Measurements from ENCODE around the gene ARFRP1.

GRCh38 chr20:63675681-63676368 is 32.0 kb downstream of the ARFRP1 start:
- TF ChIP-seq, protein P1, sequence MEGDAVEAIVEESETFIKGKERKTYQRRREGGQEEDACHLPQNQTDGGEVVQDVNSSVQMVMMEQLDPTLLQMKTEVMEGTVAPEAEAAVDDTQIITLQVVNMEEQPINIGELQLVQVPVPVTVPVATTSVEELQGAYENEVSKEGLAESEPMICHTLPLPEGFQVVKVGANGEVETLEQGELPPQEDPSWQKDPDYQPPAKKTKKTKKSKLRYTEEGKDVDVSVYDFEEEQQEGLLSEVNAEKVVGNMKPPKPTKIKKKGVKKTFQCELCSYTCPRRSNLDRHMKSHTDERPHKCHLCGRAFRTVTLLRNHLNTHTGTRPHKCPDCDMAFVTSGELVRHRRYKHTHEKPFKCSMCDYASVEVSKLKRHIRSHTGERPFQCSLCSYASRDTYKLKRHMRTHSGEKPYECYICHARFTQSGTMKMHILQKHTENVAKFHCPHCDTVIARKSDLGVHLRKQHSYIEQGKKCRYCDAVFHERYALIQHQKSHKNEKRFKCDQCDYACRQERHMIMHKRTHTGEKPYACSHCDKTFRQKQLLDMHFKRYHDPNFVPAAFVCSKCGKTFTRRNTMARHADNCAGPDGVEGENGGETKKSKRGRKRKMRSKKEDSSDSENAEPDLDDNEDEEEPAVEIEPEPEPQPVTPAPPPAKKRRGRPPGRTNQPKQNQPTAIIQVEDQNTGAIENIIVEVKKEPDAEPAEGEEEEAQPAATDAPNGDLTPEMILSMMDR (IDR thresholded peaks at IDR 0.05 in 8 of 11, conservative IDR thresholded peaks at IDR 0.05 in 3 of 11), result no peak
- TF ChIP-seq POLR2AphosphoS5 (IDR thresholded peaks at IDR 0.05), result no peak
- no peak for TF ChIP-seq POLR2A (IDR thresholded peaks at IDR 0.05)

Data from spleen (tissue), 7 donors.